GM21576 (cell line): ENCODE data around the gene SPTLC1.
A peak's percentile ranks its signal among the peaks of the same experiment; 100 is the strongest.
"Not testable (repeated sequence)": the region's sequence is repeated elsewhere in the genome, so short reads cannot be mapped to it uniquely, and the experiment has no call there.

ENCODE experiments used
- ATAC-seq: cut with Tn5 transposase; IDR thresholded peaks from one replicate; pipeline ENCODE4 v1.9.1; 2021; ENCODE audit warnings: mild to moderate bottlenecking, moderate library complexity; ENCODE audit not compliant: unreplicated experiment

SPTLC1 gene, protein sequence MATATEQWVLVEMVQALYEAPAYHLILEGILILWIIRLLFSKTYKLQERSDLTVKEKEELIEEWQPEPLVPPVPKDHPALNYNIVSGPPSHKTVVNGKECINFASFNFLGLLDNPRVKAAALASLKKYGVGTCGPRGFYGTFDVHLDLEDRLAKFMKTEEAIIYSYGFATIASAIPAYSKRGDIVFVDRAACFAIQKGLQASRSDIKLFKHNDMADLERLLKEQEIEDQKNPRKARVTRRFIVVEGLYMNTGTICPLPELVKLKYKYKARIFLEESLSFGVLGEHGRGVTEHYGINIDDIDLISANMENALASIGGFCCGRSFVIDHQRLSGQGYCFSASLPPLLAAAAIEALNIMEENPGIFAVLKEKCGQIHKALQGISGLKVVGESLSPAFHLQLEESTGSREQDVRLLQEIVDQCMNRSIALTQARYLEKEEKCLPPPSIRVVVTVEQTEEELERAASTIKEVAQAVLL

GRCh38 chr9:92115071-92115858 is at the start of gene SPTLC1:
TSS of gene SPTLC1 (minus strand) at chr9:92115413. CDS start at chr9:92115370, 43 bp downstream.
- peak; percentile 94 for ATAC-seq

- no peak for ATAC-seq
Measured at GRCh38 chr9:92164975-92165374, 49.8 kb upstream of the SPTLC1 start.

DNA sequence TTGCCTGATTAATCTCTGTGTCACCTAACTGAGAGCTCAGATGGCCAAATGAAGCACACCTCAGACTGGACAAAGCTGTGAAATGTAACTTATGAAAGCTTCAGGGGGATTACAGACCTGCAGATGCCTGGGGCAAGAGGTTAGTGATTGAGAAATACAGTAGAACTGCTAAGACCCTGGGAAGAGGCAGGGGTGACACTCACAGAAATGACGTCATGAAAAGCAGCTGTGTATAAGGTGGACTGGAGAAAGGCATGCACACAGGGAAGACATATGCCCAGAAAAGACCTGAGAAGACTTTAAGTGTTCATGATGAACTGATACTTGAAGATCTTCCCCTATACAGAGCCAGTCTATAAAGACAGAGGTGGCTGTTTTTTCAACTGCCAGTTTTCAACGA is 49.3 kb upstream of the SPTLC1 start:
- ATAC-seq: no peak

- no peak for ATAC-seq
Measured at GRCh38 chr9:92163276-92163675, 48.1 kb upstream of the SPTLC1 start.

GRCh38 chr9:92160786-92161185 is 45.6 kb upstream of the SPTLC1 start:
- no peak for ATAC-seq

DNA sequence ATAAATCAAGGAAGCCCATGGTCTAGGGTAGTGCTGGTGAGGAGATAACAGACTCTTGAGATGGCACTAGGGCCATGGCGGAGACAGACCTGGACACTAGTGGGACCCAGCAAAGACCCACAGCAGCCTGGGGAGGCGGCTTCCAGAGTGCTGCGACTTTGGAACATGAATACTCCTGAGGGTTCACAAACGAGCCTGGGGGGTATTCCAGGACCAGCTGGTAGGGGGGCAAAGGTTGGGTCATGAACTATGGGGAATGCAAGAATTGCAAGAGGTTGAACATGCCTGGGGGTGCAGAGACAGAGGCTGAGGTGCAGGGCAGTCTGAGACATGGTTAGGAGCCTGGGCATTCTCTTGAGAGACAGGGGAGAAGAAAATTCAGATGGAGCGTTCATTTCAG is 43.8 kb upstream of the SPTLC1 start:
- ATAC-seq: no peak

- ATAC-seq: no peak
Measured at GRCh38 chr9:92158097-92158601, 42.9 kb upstream of the SPTLC1 start.

- ATAC-seq: not testable (repeated sequence)
Measured at GRCh38 chr9:92155736-92156135, 40.5 kb upstream of the SPTLC1 start.

GRCh38 chr9:92155221-92155620 is 40.0 kb upstream of the SPTLC1 start:
- no peak for ATAC-seq

GRCh38 chr9:92153466-92154415 is 38.5 kb upstream of the SPTLC1 start:
- ATAC-seq: not testable (repeated sequence)

DNA sequence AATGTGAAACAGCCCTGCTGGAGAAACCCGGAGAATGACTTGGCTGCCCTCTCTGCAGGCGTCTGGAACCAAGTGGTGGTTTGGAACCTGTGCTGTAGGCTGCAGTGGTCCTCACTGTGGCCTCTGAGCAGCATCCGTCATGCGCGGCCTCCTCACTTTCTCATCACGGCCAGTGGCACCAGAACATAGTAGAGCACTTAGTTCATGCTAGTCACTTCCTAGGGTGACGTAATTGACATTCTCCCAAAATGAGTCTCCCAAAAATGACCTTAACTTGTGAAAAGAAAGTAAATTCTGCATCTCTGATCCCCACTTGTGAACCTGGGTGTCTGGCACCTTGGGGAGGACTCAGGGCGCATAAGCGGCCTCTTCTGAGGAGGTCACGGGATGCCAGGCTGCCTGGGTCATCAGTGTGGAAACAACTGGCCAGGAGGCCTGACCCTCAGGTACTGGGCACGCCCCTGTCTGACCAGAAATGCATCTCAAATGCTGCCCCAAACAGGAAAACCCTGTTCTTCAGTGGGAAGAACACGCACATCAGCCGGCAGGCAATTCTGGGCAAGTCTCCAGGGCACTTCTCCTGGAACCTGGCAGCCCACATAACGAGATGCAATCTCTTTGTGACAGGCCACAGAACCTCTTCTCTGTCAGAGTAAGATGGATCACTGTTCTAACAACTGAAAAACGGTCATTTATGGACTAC is 36.6 kb upstream of the SPTLC1 start:
- ATAC-seq: no peak

DNA sequence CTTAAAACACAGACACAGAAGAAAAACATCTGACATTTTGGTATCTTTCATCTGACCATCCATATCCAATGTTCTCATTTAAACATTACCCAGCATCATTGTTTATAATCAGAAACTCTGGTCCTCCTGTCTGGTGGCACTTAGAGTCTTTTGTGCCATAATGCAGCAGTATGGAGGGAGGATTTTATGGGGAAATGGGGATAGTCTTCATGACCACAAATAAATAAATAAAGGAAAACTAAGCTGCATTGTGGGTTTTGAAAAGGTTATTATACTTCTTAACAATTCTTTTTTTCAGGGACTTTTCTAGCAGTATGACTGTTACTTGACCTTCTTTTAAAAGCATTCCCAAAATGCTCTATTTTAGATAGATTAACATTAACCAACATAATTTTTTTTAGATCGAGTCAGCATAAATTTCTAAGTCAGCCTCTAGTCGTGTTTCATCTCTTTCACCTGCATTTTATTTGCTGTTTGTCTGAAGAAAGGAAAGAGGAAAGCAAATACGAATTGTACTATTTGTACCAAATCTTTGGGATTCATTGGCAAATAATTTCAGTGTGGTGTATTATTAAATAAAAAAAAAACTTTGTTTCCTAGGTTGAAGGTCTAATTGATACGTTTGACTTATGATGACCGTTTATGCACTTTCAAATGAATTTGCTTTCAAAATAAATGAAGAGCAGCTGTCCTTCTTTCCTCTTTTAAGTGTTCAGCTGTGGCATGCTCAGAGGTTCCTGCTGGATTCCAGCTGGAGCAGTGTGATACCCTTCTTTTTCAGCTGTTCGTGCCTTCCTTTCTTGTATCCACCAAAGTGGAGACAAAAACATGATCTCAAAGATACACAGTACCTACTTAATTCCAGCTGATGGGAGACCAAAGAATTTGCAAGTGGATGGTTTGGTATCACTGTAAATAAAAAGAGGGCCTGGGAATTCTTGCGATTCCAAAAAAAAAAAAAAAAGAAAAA is 35.6 kb upstream of the SPTLC1 start:
- ATAC-seq: not testable (repeated sequence)

DNA sequence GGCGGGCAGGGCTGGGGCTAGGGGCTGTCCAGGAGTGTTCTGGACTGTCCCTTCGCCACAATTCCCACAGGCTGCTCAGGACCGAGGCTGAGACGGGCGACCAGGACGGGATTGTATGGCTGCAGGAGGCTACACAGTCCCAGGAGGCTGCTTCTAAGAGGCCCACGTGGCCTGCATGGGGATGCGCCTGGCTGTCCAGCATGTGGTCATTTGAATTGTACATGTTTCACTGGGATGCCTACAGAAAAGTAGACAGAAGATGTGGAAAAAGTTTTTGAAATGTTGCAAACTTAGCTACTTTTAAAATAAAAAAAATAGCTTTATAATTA is 32.6 kb upstream of the SPTLC1 start:
- no peak for ATAC-seq

- peak; percentile 62 for ATAC-seq
Measured at GRCh38 chr9:92147030-92147851, 32.0 kb upstream of the SPTLC1 start.

DNA sequence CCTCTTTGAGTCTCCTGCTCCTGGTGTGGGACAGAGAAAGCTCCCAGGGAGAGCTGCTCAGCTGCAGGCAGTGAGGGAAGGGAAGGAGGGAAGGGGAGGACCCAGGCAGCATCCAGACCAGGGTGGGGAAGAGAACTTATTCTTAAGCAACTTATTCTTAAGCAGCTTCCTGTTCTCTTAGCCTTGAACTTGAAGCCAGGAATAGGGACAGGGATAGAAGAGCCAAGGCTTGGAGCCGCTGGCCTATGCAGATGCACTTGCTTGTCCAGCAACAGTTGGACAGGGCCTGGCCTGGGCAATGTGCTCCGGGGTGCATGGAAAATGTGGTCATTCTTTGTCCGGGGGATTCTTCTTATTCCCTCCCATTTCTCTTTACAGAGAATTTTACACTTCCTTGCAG is 31.4 kb upstream of the SPTLC1 start:
- ATAC-seq: no peak

DNA sequence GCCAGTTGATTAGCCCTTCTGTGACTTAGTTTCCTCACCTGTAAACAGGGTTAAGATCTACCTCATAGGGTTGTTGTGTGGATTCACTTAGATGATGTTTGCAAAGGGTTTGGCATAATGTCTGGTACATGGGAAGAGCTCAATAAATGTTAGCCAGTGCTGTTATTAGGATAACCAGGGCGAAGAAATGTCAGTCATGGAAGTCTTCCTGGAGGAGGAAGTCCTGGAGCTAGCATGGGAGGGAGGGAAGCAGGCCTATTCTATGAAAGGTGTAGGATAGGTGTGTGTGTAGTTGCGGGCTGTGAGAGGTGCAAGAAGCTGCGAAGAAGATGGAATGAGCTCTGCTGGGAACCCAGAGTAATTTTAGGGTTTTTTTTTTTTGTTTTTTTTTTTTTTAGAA is 30.6 kb upstream of the SPTLC1 start:
- ATAC-seq: not testable (repeated sequence)

- no peak for ATAC-seq
Measured at GRCh38 chr9:92142329-92142728, 27.1 kb upstream of the SPTLC1 start.
